Astrocyte of the spinal cord (primary cell): ENCODE results near the gene ANXA1.

Experiments
- DNase-seq: peaks from one replicate; pipeline ENCODE4 v3.0.0; 2011; ENCODE audit warnings: low read depth, low spot score
- H3K4me3 ChIP-seq: 2 replicates; pipeline ENCODE4 v1.5.1; 2011; ENCODE audit warnings: low read depth, mild to moderate bottlenecking, low read length, moderate library complexity
- in situ Hi-C: cut with HindIII; loops from 2 replicates; pipeline ENCODE4 v1.10.0; 2017; ENCODE audit warnings: low sequenced_read_pairs
- TF ChIP-seq, protein P1 (sequence below): IDR thresholded peaks from 2 replicates; pipeline ENCODE4 v1.5.1; 2012; ENCODE audit warnings: low read depth, mild to moderate bottlenecking, low read length, inconsistent platforms

ANXA1 gene

DNA sequence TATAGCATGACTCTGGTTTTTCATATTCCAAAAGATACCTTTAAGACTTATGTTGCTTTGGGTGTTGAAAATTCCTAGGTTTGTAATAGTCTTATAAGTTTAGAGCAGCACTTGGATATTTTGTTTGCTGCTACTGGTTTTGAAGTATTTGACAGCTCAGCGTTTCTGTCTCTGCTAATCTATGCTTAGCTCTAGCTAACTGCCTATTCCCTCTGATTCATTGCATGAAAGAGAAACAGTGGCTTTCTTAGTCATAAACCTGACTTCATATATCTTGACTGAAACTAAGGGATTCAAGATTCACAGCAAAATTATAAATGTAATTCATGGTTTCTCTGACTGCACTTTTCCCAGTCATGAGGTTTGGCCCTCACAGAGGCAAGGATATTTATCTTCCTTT lies 35.6 kb upstream of the ANXA1 start:
- in situ Hi-C loops = no loop called here
- DNase-seq = peak; percentile 81
- H3K4me3 ChIP-seq = no peak overlapping the region
- TF ChIP-seq, protein P1, sequence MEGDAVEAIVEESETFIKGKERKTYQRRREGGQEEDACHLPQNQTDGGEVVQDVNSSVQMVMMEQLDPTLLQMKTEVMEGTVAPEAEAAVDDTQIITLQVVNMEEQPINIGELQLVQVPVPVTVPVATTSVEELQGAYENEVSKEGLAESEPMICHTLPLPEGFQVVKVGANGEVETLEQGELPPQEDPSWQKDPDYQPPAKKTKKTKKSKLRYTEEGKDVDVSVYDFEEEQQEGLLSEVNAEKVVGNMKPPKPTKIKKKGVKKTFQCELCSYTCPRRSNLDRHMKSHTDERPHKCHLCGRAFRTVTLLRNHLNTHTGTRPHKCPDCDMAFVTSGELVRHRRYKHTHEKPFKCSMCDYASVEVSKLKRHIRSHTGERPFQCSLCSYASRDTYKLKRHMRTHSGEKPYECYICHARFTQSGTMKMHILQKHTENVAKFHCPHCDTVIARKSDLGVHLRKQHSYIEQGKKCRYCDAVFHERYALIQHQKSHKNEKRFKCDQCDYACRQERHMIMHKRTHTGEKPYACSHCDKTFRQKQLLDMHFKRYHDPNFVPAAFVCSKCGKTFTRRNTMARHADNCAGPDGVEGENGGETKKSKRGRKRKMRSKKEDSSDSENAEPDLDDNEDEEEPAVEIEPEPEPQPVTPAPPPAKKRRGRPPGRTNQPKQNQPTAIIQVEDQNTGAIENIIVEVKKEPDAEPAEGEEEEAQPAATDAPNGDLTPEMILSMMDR = no peak

DNA sequence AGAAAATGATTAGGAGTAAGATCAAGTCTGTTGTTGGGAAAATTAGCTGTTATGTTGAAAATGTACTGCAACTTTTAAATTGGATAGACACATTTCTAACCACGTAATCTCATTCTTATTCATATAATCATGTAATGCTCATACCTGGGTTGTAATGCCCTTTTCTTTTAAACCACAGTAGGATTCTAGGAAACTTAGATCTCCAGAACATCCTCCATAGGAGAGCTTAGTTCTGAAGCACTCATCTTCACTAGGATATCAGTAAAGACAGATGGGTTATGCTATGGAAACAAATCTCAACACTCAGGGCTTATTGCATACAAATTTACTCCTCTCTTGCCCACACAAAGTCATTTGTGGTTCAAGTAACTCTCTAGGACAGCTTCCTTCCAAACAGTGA lies 34.8 kb upstream of the ANXA1 start:
- in situ Hi-C loops = no loop called here
- no peak for DNase-seq
- TF ChIP-seq, protein P1 = no peak
- no peak overlapping the region for H3K4me3 ChIP-seq

DNA sequence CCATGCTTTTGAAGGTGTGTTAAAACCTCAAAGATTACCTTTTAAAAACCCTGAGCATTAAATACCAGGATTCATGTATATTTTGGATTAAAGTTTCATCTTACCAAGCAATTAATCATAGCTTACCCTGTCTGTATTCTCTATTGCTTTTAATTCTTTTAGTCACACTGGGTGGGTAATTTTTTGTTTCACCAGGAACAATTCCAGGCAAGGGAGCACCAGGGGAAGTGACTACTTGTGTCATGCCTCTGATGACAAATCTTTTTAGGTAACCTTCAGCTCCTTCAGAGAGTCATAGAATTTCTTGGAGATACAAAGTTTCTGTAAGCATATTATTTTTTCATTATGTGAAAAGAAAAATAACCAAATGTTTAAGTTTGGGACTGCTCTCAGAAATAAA lies 33.4 kb upstream of the ANXA1 start:
- H3K4me3 ChIP-seq = no peak overlapping the region
- in situ Hi-C loops = no loop called here
- DNase-seq = no peak
- TF ChIP-seq, protein P1 = no peak

DNA sequence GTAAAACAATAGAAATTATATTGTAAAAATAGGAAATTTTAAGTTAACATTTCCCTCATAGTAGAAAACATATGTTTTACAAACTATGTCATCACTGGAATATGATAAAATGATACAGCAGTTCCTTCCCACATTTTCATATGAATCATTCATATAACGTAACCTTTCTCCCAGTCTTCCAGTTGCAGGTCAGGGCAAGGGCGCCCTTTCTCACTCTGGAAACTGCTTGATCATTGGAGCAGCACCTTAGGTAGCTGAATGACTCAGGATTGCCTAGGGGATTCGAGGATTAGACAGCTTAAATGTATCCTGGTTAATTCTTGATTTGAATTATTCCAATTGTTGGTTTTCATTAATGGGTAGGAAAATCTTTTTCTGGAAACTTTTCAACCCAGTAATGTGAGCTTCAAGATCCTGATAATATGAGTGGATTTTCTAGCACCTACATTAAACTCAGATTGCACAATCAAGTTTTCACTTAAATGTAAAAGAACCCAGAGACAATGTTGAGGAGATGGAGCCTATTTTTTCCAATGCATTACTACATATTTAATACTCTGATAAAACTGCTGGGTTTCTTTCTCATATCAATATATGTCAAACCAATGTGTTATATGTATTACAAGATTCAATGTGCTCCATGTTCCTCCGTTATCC lies 32.6 kb upstream of the ANXA1 start:
- TF ChIP-seq, protein P1 = no peak
- peak; percentile 54 for DNase-seq
- in situ Hi-C loops = no loop called here
- H3K4me3 ChIP-seq = no peak overlapping the region

DNA sequence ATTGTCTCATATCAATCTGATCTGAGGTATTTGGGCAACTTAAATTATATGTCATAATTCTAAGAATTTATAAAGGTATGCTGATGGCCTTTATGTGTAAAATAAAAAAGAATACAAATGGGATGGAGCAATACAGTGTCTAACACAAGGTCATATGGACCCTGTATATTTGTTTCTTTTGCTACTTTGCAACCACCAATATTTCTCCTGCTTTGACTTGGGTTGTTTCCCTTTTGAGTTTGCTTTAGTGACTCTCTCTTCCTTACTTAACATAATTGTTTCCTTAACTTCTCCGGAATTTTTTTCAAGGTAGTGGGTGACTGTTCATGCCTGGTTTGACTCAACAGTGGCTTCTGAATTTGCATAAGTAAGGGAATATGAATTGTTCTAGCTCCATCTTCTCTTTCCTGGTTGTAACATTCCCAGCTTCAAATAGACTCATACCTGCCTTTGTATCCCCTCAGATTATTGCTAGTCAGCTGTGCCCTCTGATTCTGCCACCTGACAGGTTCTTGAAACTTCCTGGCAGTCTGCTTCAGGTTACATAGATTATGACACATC lies 30.2 kb upstream of the ANXA1 start:
- TF ChIP-seq, protein P1 = no peak
- DNase-seq = no peak
- in situ Hi-C loops = no loop called here

DNA sequence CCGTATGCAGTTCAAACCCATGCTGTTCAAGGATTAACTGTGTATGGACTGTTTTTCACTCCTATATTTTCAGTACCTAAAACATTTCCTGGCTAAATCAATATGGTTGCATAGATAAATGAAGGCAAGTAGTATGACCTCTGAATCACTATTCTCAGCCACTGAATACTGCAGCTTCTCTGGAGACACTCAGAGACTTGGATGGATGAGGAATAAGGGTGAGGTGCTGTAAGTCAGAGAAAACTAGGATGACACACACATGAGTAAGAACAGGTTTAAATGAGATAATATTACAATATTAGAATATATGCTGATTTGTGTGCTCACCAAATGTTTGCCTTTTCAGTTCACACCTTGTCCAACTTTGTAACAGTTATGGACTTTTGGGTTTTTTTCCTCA lies 26.0 kb upstream of the ANXA1 start:
- no peak overlapping the region for H3K4me3 ChIP-seq
- in situ Hi-C loops = no loop called here
- TF ChIP-seq, protein P1 = no peak
- no peak for DNase-seq

More for the DNA sequence above, 30.2 kb upstream of the ANXA1 start:
- no peak overlapping the region for H3K4me3 ChIP-seq
